Neural cell (in vitro differentiated cells): ENCODE data around the gene TNC.

Source experiments
- CTCF ChIP-seq: fragments of 450-650 bp; IDR thresholded peaks from 2 replicates; pipeline ENCODE4 v1.5.1; 2014; ENCODE audit warnings: antibody characterized with exemption, mild to moderate bottlenecking, moderate library complexity; ENCODE audit not compliant: poor library complexity, severe bottlenecking
- EP300 ChIP-seq: fragments of 450-650 bp; conservative IDR thresholded peaks from 2 replicates; pipeline ENCODE4 v1.6.1; 2014; ENCODE audit warnings: antibody characterized with exemption, mild to moderate bottlenecking, moderate library complexity; ENCODE audit not compliant: poor library complexity, severe bottlenecking
- EZH2 ChIP-seq: fragments of 200-600, 300-800 bp; shearing (Covaris generic), sonication (generic); IDR thresholded peaks from 2 replicates; pipeline ENCODE4 v1.6.1; 2014; ENCODE audit warnings: antibody characterized with exemption, low read length, borderline replicate concordance, mild to moderate bottlenecking; ENCODE audit not compliant: insufficient read depth, poor library complexity, severe bottlenecking
- POLR2AphosphoS5 ChIP-seq: IDR thresholded peaks from 2 replicates; pipeline ENCODE4 v1.6.1; 2012

- TF ChIP-seq POLR2AphosphoS5: no peak
- no peak for TF ChIP-seq EP300
- TF ChIP-seq CTCF: no peak
- TF ChIP-seq EZH2: no peak
These were observed 25.7 kb upstream of the TNC start for GRCh38 chr9:115143689-115144088.
